OCI-LY1 (cell line): ENCODE measurements around the gene RASSF5.

Experiments
- H2AFZ ChIP-seq: fragments of 200-600 bp; sonication (generic), shearing (Covaris generic); 2 replicates; pipeline ENCODE4 v1.6.0; 2014; ENCODE audit warnings: antibody characterized with exemption, mild to moderate bottlenecking, low read length
- H3F3A ChIP-seq: fragments of 200-600 bp; sonication (generic), shearing (Covaris generic); 2 replicates; pipeline ENCODE4 v1.6.0; 2014; ENCODE audit warnings: mild to moderate bottlenecking, antibody characterized with exemption, low read length, moderate library complexity; ENCODE audit not compliant: insufficient read depth
- H3K27ac ChIP-seq: fragments of 200-600 bp; sonication (generic); 2 replicates; pipeline ENCODE4 v1.5.1; 2014; ENCODE audit warnings: low read length, mixed run types, mild to moderate bottlenecking, low read depth; ENCODE audit not compliant: poor library complexity, severe bottlenecking
- H3K27me3 ChIP-seq: fragments of 200-600 bp; sonication (generic); 2 replicates; pipeline ENCODE4 v1.6.0; 2014; ENCODE audit warnings: antibody characterized with exemption, mild to moderate bottlenecking, low read length, moderate library complexity; ENCODE audit not compliant: insufficient read depth
- H3K36me3 ChIP-seq: fragments of 200-600 bp; sonication (generic); 2 replicates; pipeline ENCODE4 v1.6.1; 2014; ENCODE audit warnings: mild to moderate bottlenecking, antibody characterized with exemption, low read length, moderate library complexity, mixed read lengths; ENCODE audit not compliant: insufficient read depth
- H3K4me1 ChIP-seq: fragments of 200-600 bp; sonication (generic); 2 replicates; pipeline ENCODE4 v1.5.1; 2014; ENCODE audit warnings: mild to moderate bottlenecking, low read length, moderate library complexity; ENCODE audit not compliant: insufficient read depth, severe bottlenecking
- H3K4me2 ChIP-seq: fragments of 200-600 bp; sonication (generic), shearing (Covaris generic); 2 replicates; pipeline ENCODE4 v1.6.1; 2014; ENCODE audit warnings: low read length
- H3K4me3 ChIP-seq: fragments of 200-600 bp; sonication (generic); 2 replicates; pipeline ENCODE4 v1.5.1; 2014; ENCODE audit warnings: low read length, low read depth, mild to moderate bottlenecking, mixed read lengths; ENCODE audit not compliant: poor library complexity, severe bottlenecking
- H3K79me2 ChIP-seq: fragments of 200-600 bp; shearing (Covaris generic); 2 replicates; pipeline ENCODE4 v1.6.1; 2016; ENCODE audit warnings: mixed run types, low read length, mixed read lengths; ENCODE audit not compliant: insufficient read depth
- H3K9ac ChIP-seq: fragments of 200-600 bp; sonication (generic), shearing (Covaris generic); 2 replicates; pipeline ENCODE4 v1.6.1; 2014; ENCODE audit warnings: mild to moderate bottlenecking, low read length, mixed read lengths
- H3K9me2 ChIP-seq: fragments of 200-600 bp; sonication (generic), shearing (Covaris generic); 2 replicates; pipeline ENCODE4 v1.6.1; 2014; ENCODE audit warnings: low read depth, mild to moderate bottlenecking, low read length, mixed read lengths
- H3K9me3 ChIP-seq: fragments of 200-600 bp; shearing (Covaris generic); 2 replicates; pipeline ENCODE4 v1.6.1; 2014; ENCODE audit warnings: low read length, mixed read lengths
- H4K20me1 ChIP-seq: fragments of 200-600 bp; sonication (generic), shearing (Covaris generic); 2 replicates; pipeline ENCODE4 v1.6.0; 2016; ENCODE audit warnings: mild to moderate bottlenecking, low read length; ENCODE audit not compliant: insufficient read depth
- CTCF ChIP-seq: fragments of 200-600 bp; sonication (generic), shearing (Covaris generic); IDR thresholded peaks from 2 replicates; pipeline ENCODE4 v1.5.1; 2017; ENCODE audit warnings: mild to moderate bottlenecking, antibody characterized with exemption, low read length, moderate library complexity, mixed read lengths
- EZH2 ChIP-seq: fragments of 200-600 bp; sonication (generic), shearing (Covaris generic); IDR thresholded peaks from 2 replicates; pipeline ENCODE4 v1.8.0; 2017; ENCODE audit warnings: borderline replicate concordance, mixed run types, mild to moderate bottlenecking, antibody characterized with exemption, low read length, moderate library complexity, mixed read lengths

RASSF5 gene

GRCh38 chr1:206570529-206570928, 63.2 kb downstream of the RASSF5 start:
- Histone ChIP-seq H3K4me1 (peaks cover 36% of the 10 kb centered on the region), H3K27ac (no peak overlapping the region), H3K4me3 (no peak overlapping the region), H3K9me3 (no peaks in the 10 kb centered on the region), H3K9ac (no peak overlapping the region), H3K9me2 (no peaks in the 10 kb centered on the region), H3K36me3 (peaks cover 38% of the 10 kb centered on the region; the same call in 1 of the 2 replicates), H3K27me3 (no peaks in the 10 kb centered on the region), H3F3A (no peaks in the 10 kb centered on the region), H2AFZ (no peak overlapping the region), H3K4me2 (no peak overlapping the region), H3K79me2 (no peaks in the 10 kb centered on the region; the same call in 1 of the 2 replicates), H4K20me1 (no peaks in the 10 kb centered on the region)
- TF ChIP-seq EZH2 = no peak
- no peak for TF ChIP-seq CTCF

GRCh38 chr1:206572835-206573234, 65.5 kb downstream of the RASSF5 start:
- Histone ChIP-seq H3K9ac (no peak overlapping the region), H2AFZ (no peak overlapping the region), H3F3A (no peaks in the 10 kb centered on the region), H3K27ac (no peak overlapping the region), H3K27me3 (no peaks in the 10 kb centered on the region), H3K79me2 (no peaks in the 10 kb centered on the region; the same call in 1 of the 2 replicates), H3K4me2 (no peak overlapping the region), H3K4me3 (no peak overlapping the region), H3K36me3 (peaks cover 24% of the 10 kb centered on the region; the same call in 1 of the 2 replicates), H4K20me1 (no peaks in the 10 kb centered on the region), H3K4me1 (peaks cover 22% of the 10 kb centered on the region), H3K9me2 (no peaks in the 10 kb centered on the region), H3K9me3 (no peaks in the 10 kb centered on the region)
- no peak for TF ChIP-seq EZH2
- TF ChIP-seq CTCF = no peak

- TF ChIP-seq EZH2 = no peak
- TF ChIP-seq CTCF = no peak
- Histone ChIP-seq H3K9ac (no peak overlapping the region), H3K9me2 (no peaks in the 10 kb centered on the region), H4K20me1 (no peaks in the 10 kb centered on the region), H3K27ac (no peak overlapping the region), H3K36me3 (peaks cover 22% of the 10 kb centered on the region; the same call in 1 of the 2 replicates), H3K4me2 (no peak overlapping the region), H2AFZ (no peak overlapping the region), H3K27me3 (no peaks in the 10 kb centered on the region), H3K9me3 (no peaks in the 10 kb centered on the region), H3K4me1 (peaks cover 24% of the 10 kb centered on the region), H3K79me2 (no peaks in the 10 kb centered on the region; the same call in 1 of the 2 replicates), H3K4me3 (no peak overlapping the region), H3F3A (no peaks in the 10 kb centered on the region)
These were observed 66.0 kb downstream of the RASSF5 start for GRCh38 chr1:206573319-206573718.
